Keratinocyte (primary cell): Measurements from ENCODE around the gene GARRE1. TPM values are rescaled to one million over a fixed set of nuclear protein-coding genes. Genes with fewer than 3 reads are reported as not detected.

Experiments used
- DNase-seq: peaks from one replicate; pipeline ENCODE4 v3.0.0-alpha.2; 2011; ENCODE audit warnings: low read depth, missing footprints, low spot score
- FAIRE-seq: peaks from 2 replicates; lab custom pipeline; 2011; peaks lifted over from hg19 to GRCh38; lab: Jason Lieb, UNC
- H2AFZ ChIP-seq: 2 replicates; pipeline ENCODE4 v1.6.0; 2012; ENCODE audit warnings: low read length, control low read depth, inconsistent platforms; ENCODE audit not compliant: control insufficient read depth
- H3K27ac ChIP-seq: 2 replicates; pipeline ENCODE4 v1.5.1; 2011; ENCODE audit warnings: low read length; ENCODE audit not compliant: control insufficient read depth, insufficient read depth
- H3K27me3 ChIP-seq: 3 replicates; pipeline ENCODE4 v1.6.0; 2011; ENCODE audit warnings: low read length; ENCODE audit not compliant: control insufficient read depth, insufficient read depth; ENCODE audit errors: extremely low read depth
- H3K36me3 ChIP-seq, 2 experiments: 2 replicates in 1 of 2; 3 replicates in 1 of 2; pipeline ENCODE4 v1.5.1; 2011; ENCODE audit warnings: low read length in 2 of 2, mild to moderate bottlenecking in 1 of 2; ENCODE audit not compliant: control insufficient read depth in 2 of 2, insufficient read depth in 2 of 2; ENCODE audit errors: extremely low read depth in 1 of 2
- H3K4me1 ChIP-seq: 3 replicates; pipeline ENCODE4 v1.5.1; 2011; ENCODE audit warnings: low read length; ENCODE audit not compliant: control insufficient read depth, insufficient read depth; ENCODE audit errors: extremely low read depth
- H3K4me2 ChIP-seq: 3 replicates; pipeline ENCODE4 v1.6.0; 2011; ENCODE audit warnings: low read depth, low read length; ENCODE audit not compliant: control insufficient read depth, insufficient read depth; ENCODE audit errors: extremely low read depth
- H3K4me3 ChIP-seq, 3 experiments: fragments of 200-600 bp in 1 of 3; sonication (generic) in 1 of 3; 2 replicates in 2 of 3; 3 replicates in 1 of 3; pipeline ENCODE4 v1.5.1; 2011 to 2016; ENCODE audit warnings: low read length in 3 of 3, mild to moderate bottlenecking in 3 of 3, control low read depth in 2 of 3, inconsistent platforms in 1 of 3, low read depth in 1 of 3, mixed read lengths in 1 of 3, mixed run types in 1 of 3, moderate library complexity in 1 of 3; ENCODE audit not compliant: control insufficient read depth in 2 of 3, insufficient read depth in 2 of 3; ENCODE audit errors: extremely low read depth in 1 of 3
- H3K79me2 ChIP-seq: 2 replicates; pipeline ENCODE4 v1.6.0; 2012; ENCODE audit warnings: low read length; ENCODE audit not compliant: control insufficient read depth, insufficient read depth
- H3K9ac ChIP-seq: 3 replicates; pipeline ENCODE4 v1.6.0; 2011; ENCODE audit warnings: low read length; ENCODE audit not compliant: control insufficient read depth, insufficient read depth; ENCODE audit errors: extremely low read depth
- H3K9me1 ChIP-seq: 3 replicates; pipeline ENCODE4 v1.6.0; 2011; ENCODE audit warnings: low read length; ENCODE audit not compliant: control insufficient read depth, insufficient read depth; ENCODE audit errors: extremely low read depth
- H3K9me3 ChIP-seq: 2 replicates; pipeline ENCODE4 v1.5.1; 2012; ENCODE audit warnings: low read depth, low read length; ENCODE audit not compliant: control insufficient read depth
- H4K20me1 ChIP-seq: 3 replicates; pipeline ENCODE4 v1.6.0; 2011; ENCODE audit warnings: low read length; ENCODE audit not compliant: control insufficient read depth, insufficient read depth; ENCODE audit errors: extremely low read depth
- EZH2 ChIP-seq: IDR thresholded peaks from one replicate; pipeline ENCODE4 v1.6.1; 2012; ENCODE audit warnings: inconsistent platforms, mild to moderate bottlenecking, low read length, moderate library complexity
- dilution Hi-C: fragments of 300-500 bp; cut with MboI; formaldehyde crosslinking; loops from one replicate; pipeline ENCODE4 v1.7.0; 2020; ENCODE audit warnings: low sequenced_read_pairs; ENCODE audit not compliant: extremely low pct_ligation_motif_present
- polyA plus RNA-seq, 5 experiments: library from polyadenylated mRNA; depleted of rRNA in 3 of 5; stranded (reverse) in 3 of 5; stranded (forward) in 1 of 5; unstranded in 1 of 5; fragments of >200 nt; gene quantifications; 1 replicate in 1 of 5; 2 replicates in 3 of 5; 3 replicates in 1 of 5; pipeline versions ENCODE4 v1.2.1 to v1.2.3, GENCODE V29; 2011 to 2012; ENCODE audit warnings: missing spikeins in 2 of 5, low read depth in 1 of 5, low replicate concordance in 1 of 5
- TF ChIP-seq, protein P1 (sequence below), 3 experiments: IDR thresholded peaks in 1 of 3; conservative IDR thresholded peaks in 1 of 3; optimal IDR thresholded peaks in 1 of 3; 2 replicates in 2 of 3; 3 replicates in 1 of 3; pipeline versions ENCODE3 to v1.5.1; 2011; ENCODE audit warnings: low read length in 3 of 3, mild to moderate bottlenecking in 3 of 3, moderate library complexity in 2 of 3, control low read depth in 1 of 3, inconsistent platforms in 1 of 3; ENCODE audit not compliant: insufficient read depth in 2 of 3; ENCODE audit errors: extremely low read depth in 1 of 3

The GARRE1 gene
- polyA plus RNA-seq, 1 donor (not counting 4 experiments of a cell fraction or from before 2014, with no cell fraction given): 5.7 TPM

DNA sequence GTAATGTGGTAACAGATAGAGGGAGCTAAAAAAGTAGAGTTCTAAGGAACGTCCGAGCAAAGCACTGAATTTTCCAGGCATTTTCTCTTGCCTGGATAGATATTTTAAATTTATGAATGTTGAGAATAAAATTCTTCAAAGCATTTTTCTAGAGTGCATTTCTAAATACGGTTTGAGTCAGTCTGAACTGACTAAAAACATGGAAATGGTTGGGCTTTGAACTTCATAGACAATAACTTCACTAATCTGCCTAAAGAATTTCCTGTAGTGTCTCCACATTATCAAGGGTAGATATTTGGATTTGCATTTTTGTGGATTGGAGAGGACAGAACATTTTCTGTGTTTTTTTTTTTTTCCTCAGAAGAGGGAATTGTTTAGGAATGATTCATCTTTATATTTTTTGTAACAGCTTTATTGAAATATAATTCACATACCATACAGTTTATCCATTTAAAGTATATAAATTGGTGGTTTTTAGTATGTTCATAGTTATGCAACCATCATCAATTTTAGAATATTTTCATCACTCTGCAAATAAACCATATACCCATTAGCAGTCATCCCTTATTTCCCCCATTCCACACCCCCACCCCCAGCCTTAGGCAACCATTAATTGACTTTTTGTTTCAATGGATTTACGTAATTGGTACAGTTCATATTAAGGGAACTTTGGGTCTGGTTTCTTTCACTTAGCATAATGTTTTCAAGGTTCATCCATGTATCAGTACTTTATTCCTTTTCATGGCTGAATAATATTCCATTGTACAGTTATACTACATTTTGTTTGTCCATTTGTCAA is 20.7 kb downstream of the GARRE1 start:
- Histone ChIP-seq H3K4me3 (peak overlapping the region in 1 of 3 experiments; percentile 35), H3K27ac (peak overlapping the region; percentile 54), H3K9ac (no peak overlapping the region), H2AFZ (no peak overlapping the region), H3K27me3 (no peaks in the 10 kb centered on the region), H3K4me1 (peaks cover 28% of the 10 kb centered on the region), H3K9me1 (peaks cover 3% of the 10 kb centered on the region), H3K79me2 (peaks cover 29% of the 10 kb centered on the region), H3K36me3 (peaks cover 0 to 2% of the 10 kb centered on the region in 2 experiments), H3K9me3 (no peaks in the 10 kb centered on the region), H3K4me2 (peak overlapping the region; percentile 60), H4K20me1 (no peaks in the 10 kb centered on the region)
- dilution Hi-C loops: no loop called here
- FAIRE-seq: no peak
- no peak for DNase-seq
- TF ChIP-seq, protein P1, sequence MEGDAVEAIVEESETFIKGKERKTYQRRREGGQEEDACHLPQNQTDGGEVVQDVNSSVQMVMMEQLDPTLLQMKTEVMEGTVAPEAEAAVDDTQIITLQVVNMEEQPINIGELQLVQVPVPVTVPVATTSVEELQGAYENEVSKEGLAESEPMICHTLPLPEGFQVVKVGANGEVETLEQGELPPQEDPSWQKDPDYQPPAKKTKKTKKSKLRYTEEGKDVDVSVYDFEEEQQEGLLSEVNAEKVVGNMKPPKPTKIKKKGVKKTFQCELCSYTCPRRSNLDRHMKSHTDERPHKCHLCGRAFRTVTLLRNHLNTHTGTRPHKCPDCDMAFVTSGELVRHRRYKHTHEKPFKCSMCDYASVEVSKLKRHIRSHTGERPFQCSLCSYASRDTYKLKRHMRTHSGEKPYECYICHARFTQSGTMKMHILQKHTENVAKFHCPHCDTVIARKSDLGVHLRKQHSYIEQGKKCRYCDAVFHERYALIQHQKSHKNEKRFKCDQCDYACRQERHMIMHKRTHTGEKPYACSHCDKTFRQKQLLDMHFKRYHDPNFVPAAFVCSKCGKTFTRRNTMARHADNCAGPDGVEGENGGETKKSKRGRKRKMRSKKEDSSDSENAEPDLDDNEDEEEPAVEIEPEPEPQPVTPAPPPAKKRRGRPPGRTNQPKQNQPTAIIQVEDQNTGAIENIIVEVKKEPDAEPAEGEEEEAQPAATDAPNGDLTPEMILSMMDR (optimal IDR thresholded peaks at IDR 0.05 in 1 of 3, IDR thresholded peaks at IDR 0.05 in 1 of 3, conservative IDR thresholded peaks at IDR 0.05 in 1 of 3; ENCODE audit: extremely low read depth in 1 of 3, insufficient read depth in 2 of 3, low read length in 3 of 3): no peak
- TF ChIP-seq EZH2: no peak

DNA sequence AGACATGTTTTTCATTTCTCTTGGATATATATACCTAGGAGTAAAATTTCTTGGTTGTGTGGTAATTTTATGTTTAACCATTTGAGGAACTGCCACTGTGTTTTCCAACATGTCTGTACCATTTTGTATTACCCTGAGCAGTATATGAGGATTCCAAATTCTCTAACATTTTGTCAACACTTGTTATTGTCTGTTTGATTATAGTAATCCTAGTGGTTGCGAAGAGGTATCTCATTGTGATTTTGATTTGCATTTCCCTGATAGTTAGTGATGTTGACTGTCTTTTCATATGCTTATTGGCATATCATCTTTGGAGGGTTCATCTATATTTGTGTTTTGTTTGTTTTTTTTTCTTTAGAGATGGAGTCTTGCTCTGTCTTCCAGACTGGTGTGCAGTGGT is 21.4 kb downstream of the GARRE1 start:
- Histone ChIP-seq H3K36me3 (peaks cover 0 to 2% of the 10 kb centered on the region in 2 experiments), H3K4me2 (no peak overlapping the region), H3K9ac (no peak overlapping the region), H3K4me1 (peaks cover 21% of the 10 kb centered on the region), H3K27ac (no peak overlapping the region), H3K79me2 (peaks cover 27% of the 10 kb centered on the region), H3K9me1 (peaks cover 3% of the 10 kb centered on the region), H3K27me3 (no peaks in the 10 kb centered on the region), H3K4me3 (no peak overlapping the region), H4K20me1 (no peaks in the 10 kb centered on the region), H3K9me3 (no peaks in the 10 kb centered on the region), H2AFZ (no peak overlapping the region)
- TF ChIP-seq EZH2: no peak
- TF ChIP-seq, protein P1 (optimal IDR thresholded peaks at IDR 0.05 in 1 of 3, IDR thresholded peaks at IDR 0.05 in 1 of 3, conservative IDR thresholded peaks at IDR 0.05 in 1 of 3; ENCODE audit: extremely low read depth in 1 of 3, insufficient read depth in 2 of 3, low read length in 3 of 3): no peak
- dilution Hi-C loops: no loop called here
- no peak for DNase-seq
- no peak for FAIRE-seq
